ENCODE results near the gene TBL1X. TPM values are rescaled to one million over a fixed set of nuclear protein-coding genes. Genes with fewer than 3 reads are reported as not detected.

Gene TBL1X
- total RNA-seq, 5 donors from 2014 or later (not counting 1 experiment from before 2014, with no cell fraction given) = 21.0 to 50.8 (median 40.5) TPM

DNA sequence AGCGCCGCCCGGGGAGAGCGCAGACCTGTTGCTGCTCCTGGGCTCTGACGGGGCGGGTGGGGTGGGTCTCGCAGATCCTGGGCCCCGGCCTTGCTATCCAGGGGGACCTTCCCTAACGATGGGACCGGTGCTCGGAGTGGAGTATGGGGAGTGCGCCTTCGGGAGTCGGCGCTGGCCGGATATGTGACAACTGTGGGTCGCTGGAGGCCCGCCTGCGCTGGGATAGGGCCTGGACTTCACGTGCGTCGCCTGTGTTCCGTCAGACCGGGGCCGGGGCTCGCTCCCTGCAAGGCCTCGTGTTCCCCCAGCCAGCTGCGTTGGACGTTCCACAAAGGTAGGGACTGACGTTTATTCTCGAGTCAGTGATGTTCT is 1.3 kb downstream of the TBL1X start:
- WGBS (ENCODE audit: insufficient coverage) = 1% methylated on average over 15 of the region's 31 CpGs
- no peaks in the 10 kb centered on the region for H3K9me3 Mint-ChIP-seq
- no peak overlapping the region for H3K27ac ChIP-seq (ENCODE audit: low read length)
- no peaks in the 10 kb centered on the region for H3K27me3 ChIP-seq (replicated peaks in 1 of 2; ENCODE audit: control insufficient read depth in 2 of 2, extremely low read depth in 1 of 2, insufficient read depth in 2 of 2, low read length in 1 of 2)
- no peaks in the 10 kb centered on the region for H3K36me3 ChIP-seq (ENCODE audit: control insufficient read depth in 2 of 2, extremely low read depth in 1 of 2, insufficient read depth in 1 of 2, low read length in 1 of 2)
- peaks cover 60 to 71% (median 61%) of the 10 kb centered on the region in 3 donors for H3K4me1 Mint-ChIP-seq
- H3K36me3 Mint-ChIP-seq = peaks cover 18% of the 10 kb centered on the region
- ChIA-PET POLR2A (no interaction called here), CTCF (no interaction called here)
- peak in 13 of 35 experiments; percentile 3 to 31 (median 12) for DNase-seq
- peak overlapping the region; percentile 60 to 68 for H3K4me3 ChIP-seq (ENCODE audit: control insufficient read depth in 1 of 2, extremely low read depth in 1 of 2, low read length in 1 of 2)
- H3K27me3 Mint-ChIP-seq = peaks cover 0 to 12% of the 10 kb centered on the region in 2 donors
- no peaks in the 10 kb centered on the region for H3K9me3 ChIP-seq
- peak in 1 of 4 experiments; percentile 4 for ATAC-seq (replicated peaks in 1 of 4)
- H3K4me1 ChIP-seq (ENCODE audit: control insufficient read depth in 1 of 2, extremely low read depth in 1 of 2, insufficient read depth in 2 of 2, low read length in 2 of 2) = peaks cover 18 to 57% of the 10 kb centered on the region in 2 experiments
- H3K27ac Mint-ChIP-seq = peak overlapping the region; percentile 69 to 85
- peak overlapping the region; percentile 79 to 85 (median 82) for H3K4me3 Mint-ChIP-seq

DNA sequence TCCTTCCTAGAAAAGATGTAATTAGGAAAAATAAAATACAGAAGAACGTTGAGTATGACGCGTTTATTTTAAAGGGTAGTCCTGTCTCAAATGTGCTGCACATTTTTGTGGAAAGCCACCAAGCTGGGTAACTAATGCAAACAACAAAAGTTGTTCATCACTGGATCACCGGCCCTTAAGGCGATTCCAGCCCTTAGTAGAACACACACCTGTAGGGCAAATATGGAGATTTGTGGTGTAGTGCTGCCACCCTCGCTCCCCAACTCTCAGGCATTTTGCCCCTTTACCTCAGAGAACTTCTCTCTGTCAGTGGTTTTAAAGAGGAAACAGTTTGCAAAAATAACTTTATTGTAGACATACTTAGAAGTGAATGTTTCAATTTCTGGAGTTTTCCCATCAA is 1.9 kb downstream of the TBL1X start:
- Mint-ChIP-seq H3K4me3 (peak overlapping the region; percentile 79 to 85 (median 82)), H3K9me3 (no peaks in the 10 kb centered on the region), H3K36me3 (peaks cover 22% of the 10 kb centered on the region), H3K27ac (peak overlapping the region; percentile 69 to 85), H3K4me1 (peaks cover 62 to 71% (median 64%) of the 10 kb centered on the region in 3 donors), H3K27me3 (peaks cover 0 to 12% of the 10 kb centered on the region in 2 donors)
- Histone ChIP-seq H3K36me3 (ENCODE audit: control insufficient read depth in 2 of 2, extremely low read depth in 1 of 2, insufficient read depth in 1 of 2, low read length in 1 of 2) (no peaks in the 10 kb centered on the region), H3K9me3 (no peaks in the 10 kb centered on the region), H3K27ac (ENCODE audit: low read length) (no peak overlapping the region), H3K27me3 (replicated peaks in 1 of 2; ENCODE audit: control insufficient read depth in 2 of 2, extremely low read depth in 1 of 2, insufficient read depth in 2 of 2, low read length in 1 of 2) (no peaks in the 10 kb centered on the region), H3K4me3 (ENCODE audit: control insufficient read depth in 1 of 2, extremely low read depth in 1 of 2, low read length in 1 of 2) (peak overlapping the region; percentile 60 to 68), H3K4me1 (ENCODE audit: control insufficient read depth in 1 of 2, extremely low read depth in 1 of 2, insufficient read depth in 2 of 2, low read length in 2 of 2) (peaks cover 17 to 57% of the 10 kb centered on the region in 2 experiments)
- no CpG with 5 or more reads among the region's 6 CpGs for WGBS (ENCODE audit: insufficient coverage)
- DNase-seq = peak in 2 of 35 experiments; percentile 14 to 17
- ATAC-seq (replicated peaks in 1 of 4) = no peak
- ChIA-PET POLR2A (no interaction called here), CTCF (no interaction called here)

DNA sequence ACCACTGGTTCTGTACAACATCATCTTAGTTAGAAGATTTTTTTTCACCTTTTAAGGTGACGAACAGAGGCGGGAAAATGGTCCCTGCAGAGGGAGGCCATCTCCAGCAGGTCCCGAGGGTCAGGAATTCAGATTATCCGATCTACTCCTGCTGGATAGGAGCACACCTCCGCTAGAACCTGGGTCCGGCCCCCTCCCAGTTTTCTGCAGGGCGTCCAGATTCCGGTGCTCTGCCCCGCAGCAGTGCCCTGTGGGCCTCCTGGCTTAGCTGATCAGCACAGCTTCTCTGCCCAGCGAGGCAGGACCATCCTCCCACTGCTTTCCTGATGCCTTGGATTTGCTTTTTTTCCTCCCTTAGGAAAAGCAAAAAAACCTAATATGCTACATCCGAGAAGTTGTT is 2.3 kb downstream of the TBL1X start:
- WGBS (ENCODE audit: insufficient coverage) = 87% methylated on average over 10 of the region's 11 CpGs
- H3K36me3 Mint-ChIP-seq = peaks cover 22% of the 10 kb centered on the region
- peak overlapping the region in 1 of 2 donors; percentile 60 for H3K4me3 ChIP-seq (ENCODE audit: control insufficient read depth in 1 of 2, extremely low read depth in 1 of 2, low read length in 1 of 2)
- ChIA-PET POLR2A (no interaction called here), CTCF (no interaction called here)
- no peak overlapping the region for H3K27ac Mint-ChIP-seq
- H3K4me1 ChIP-seq (ENCODE audit: control insufficient read depth in 1 of 2, extremely low read depth in 1 of 2, insufficient read depth in 2 of 2, low read length in 2 of 2) = peaks cover 15 to 56% of the 10 kb centered on the region in 2 experiments
- H3K4me3 Mint-ChIP-seq = peak overlapping the region; percentile 79 to 85 (median 82)
- no peak overlapping the region for H3K27ac ChIP-seq (ENCODE audit: low read length)
- H3K27me3 Mint-ChIP-seq = peaks cover 0 to 12% of the 10 kb centered on the region in 2 donors
- peaks cover 61 to 67% (median 62%) of the 10 kb centered on the region in 3 donors for H3K4me1 Mint-ChIP-seq
- no peaks in the 10 kb centered on the region for H3K27me3 ChIP-seq (replicated peaks in 1 of 2; ENCODE audit: control insufficient read depth in 2 of 2, extremely low read depth in 1 of 2, insufficient read depth in 2 of 2, low read length in 1 of 2)
- no peaks in the 10 kb centered on the region for H3K9me3 Mint-ChIP-seq
- no peaks in the 10 kb centered on the region for H3K9me3 ChIP-seq
- DNase-seq (no peak), ATAC-seq (replicated peaks in 1 of 4) (no peak)
- H3K36me3 ChIP-seq (ENCODE audit: control insufficient read depth in 2 of 2, extremely low read depth in 1 of 2, insufficient read depth in 1 of 2, low read length in 1 of 2) = no peaks in the 10 kb centered on the region

DNA sequence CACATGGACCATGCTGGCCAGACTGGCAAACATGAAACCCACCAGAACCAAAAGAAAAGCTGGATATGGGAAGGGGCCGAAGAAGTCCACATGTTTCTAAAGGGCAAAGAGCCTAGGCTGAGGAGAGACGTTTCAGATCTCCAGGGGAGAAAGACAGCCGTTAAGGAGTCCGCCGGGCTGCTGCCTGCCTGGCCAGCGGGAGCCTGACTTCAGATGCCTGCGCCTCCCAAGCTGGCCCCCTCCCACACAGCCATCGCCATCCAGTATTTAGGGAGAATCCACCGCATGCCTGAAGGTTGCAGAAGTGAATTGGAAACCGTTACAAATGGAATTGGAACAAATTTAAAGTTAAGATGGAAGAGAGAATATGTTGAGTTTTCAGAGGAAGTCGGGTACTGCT is 2.9 kb downstream of the TBL1X start:
- H3K36me3 Mint-ChIP-seq = peaks cover 22% of the 10 kb centered on the region
- Histone ChIP-seq H3K36me3 (ENCODE audit: control insufficient read depth in 2 of 2, extremely low read depth in 1 of 2, insufficient read depth in 1 of 2, low read length in 1 of 2) (no peaks in the 10 kb centered on the region), H3K4me3 (ENCODE audit: control insufficient read depth in 1 of 2, extremely low read depth in 1 of 2, low read length in 1 of 2) (no peak overlapping the region), H3K4me1 (ENCODE audit: control insufficient read depth in 1 of 2, extremely low read depth in 1 of 2, insufficient read depth in 2 of 2, low read length in 2 of 2) (peaks cover 9 to 50% of the 10 kb centered on the region in 2 experiments), H3K27ac (ENCODE audit: low read length) (no peak overlapping the region), H3K9me3 (no peaks in the 10 kb centered on the region), H3K27me3 (replicated peaks in 1 of 2; ENCODE audit: control insufficient read depth in 2 of 2, extremely low read depth in 1 of 2, insufficient read depth in 2 of 2, low read length in 1 of 2) (no peaks in the 10 kb centered on the region)
- DNase-seq = no peak
- H3K9me3 Mint-ChIP-seq = no peaks in the 10 kb centered on the region
- H3K4me3 Mint-ChIP-seq = peak overlapping the region; percentile 37 to 82 (median 79)
- WGBS (ENCODE audit: insufficient coverage) = 80% methylated on average over 1 of the region's 11 CpGs
- ATAC-seq (replicated peaks in 1 of 4) = no peak
- H3K27ac Mint-ChIP-seq = peak overlapping the region in 1 of 2 donors; percentile 25
- CTCF ChIA-PET = no interaction called here
- peaks cover 55 to 61% (median 56%) of the 10 kb centered on the region in 3 donors for H3K4me1 Mint-ChIP-seq
- peaks cover 0 to 12% of the 10 kb centered on the region in 2 donors for H3K27me3 Mint-ChIP-seq
- POLR2A ChIA-PET = interaction anchor here in 1 of 2 donors (0.6 kb wide), 1 partner anchor 11 kb away, joined by 5 read pairs; no protein-coding TSS in a partner anchor

DNA sequence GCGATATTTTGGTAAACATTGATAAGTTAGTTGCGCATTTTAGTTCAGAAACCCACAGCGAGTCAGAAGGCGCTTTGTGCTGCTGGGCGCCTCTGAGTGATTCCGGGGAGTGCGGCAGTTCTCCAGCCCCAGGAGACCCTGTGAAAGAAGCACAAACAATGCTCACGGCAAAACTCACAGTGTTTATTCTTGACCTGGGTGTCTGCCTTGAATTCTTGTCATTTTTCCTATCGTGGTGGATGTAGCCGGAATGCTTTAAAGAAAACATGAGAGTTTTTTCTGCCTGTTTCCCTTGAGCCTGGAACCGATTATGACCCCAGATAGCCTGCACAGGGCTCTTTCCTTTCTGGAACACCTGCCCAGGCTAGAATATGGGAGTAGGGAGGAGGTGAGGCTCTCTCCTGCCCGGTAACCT is 6.7 kb downstream of the TBL1X start:
- Histone ChIP-seq H3K9me3 (no peaks in the 10 kb centered on the region), H3K36me3 (ENCODE audit: control insufficient read depth in 2 of 2, extremely low read depth in 1 of 2, insufficient read depth in 1 of 2, low read length in 1 of 2) (no peaks in the 10 kb centered on the region), H3K27ac (ENCODE audit: low read length) (no peak overlapping the region), H3K4me1 (ENCODE audit: control insufficient read depth in 1 of 2, extremely low read depth in 1 of 2, insufficient read depth in 2 of 2, low read length in 2 of 2) (peaks cover 8 to 30% of the 10 kb centered on the region in 2 experiments), H3K27me3 (replicated peaks in 1 of 2; ENCODE audit: control insufficient read depth in 2 of 2, extremely low read depth in 1 of 2, insufficient read depth in 2 of 2, low read length in 1 of 2) (no peaks in the 10 kb centered on the region), H3K4me3 (ENCODE audit: control insufficient read depth in 1 of 2, extremely low read depth in 1 of 2, low read length in 1 of 2) (no peak overlapping the region)
- WGBS (ENCODE audit: insufficient coverage) = 97% methylated on average over 6 of the region's 12 CpGs
- ChIA-PET CTCF (no interaction called here), POLR2A (interaction anchor here in 1 of 2 donors (0.6 to 0.7 kb wide), 2 partner anchors 45 to 472 kb away, joined by 3 to 4 read pairs; no protein-coding TSS in a partner anchor)
- DNase-seq (no peak), ATAC-seq (replicated peaks in 1 of 4) (no peak)
- Mint-ChIP-seq H3K4me1 (peaks cover 52 to 66% (median 61%) of the 10 kb centered on the region in 3 donors), H3K27ac (no peak overlapping the region), H3K4me3 (no peak overlapping the region), H3K36me3 (peaks cover 36% of the 10 kb centered on the region), H3K27me3 (peaks cover 0 to 6% of the 10 kb centered on the region in 2 donors), H3K9me3 (no peaks in the 10 kb centered on the region)

DNA sequence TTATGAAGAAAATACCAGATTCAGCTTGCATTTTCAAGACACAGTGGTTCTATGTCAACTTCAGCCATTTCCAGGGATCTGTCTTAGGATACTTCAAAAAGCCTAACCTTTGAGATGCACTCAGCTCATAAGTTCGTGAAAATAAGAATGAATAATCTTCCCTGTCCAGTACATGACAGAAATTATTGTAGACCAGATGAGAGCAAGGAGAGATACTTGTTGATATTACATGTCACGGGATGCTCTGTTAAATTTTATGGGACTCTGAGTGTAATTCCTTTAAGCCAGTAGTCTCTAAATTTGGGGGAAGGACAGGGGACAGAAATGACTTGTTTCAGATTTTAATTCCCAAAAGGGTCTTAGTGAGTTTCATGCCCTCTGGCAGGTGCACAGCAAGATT is 8.8 kb downstream of the TBL1X start:
- H3K9me3 ChIP-seq = no peaks in the 10 kb centered on the region
- H3K4me3 ChIP-seq (ENCODE audit: control insufficient read depth in 1 of 2, extremely low read depth in 1 of 2, low read length in 1 of 2) = no peak overlapping the region
- no peak overlapping the region for H3K27ac Mint-ChIP-seq
- ChIA-PET CTCF (no interaction called here), POLR2A (interaction anchor here in 1 of 2 donors (0.5 kb wide), 1 partner anchor 11 kb away, joined by 8 read pairs; no protein-coding TSS in a partner anchor)
- H3K36me3 Mint-ChIP-seq = peaks cover 32% of the 10 kb centered on the region
- no peaks in the 10 kb centered on the region for H3K36me3 ChIP-seq (ENCODE audit: control insufficient read depth in 2 of 2, extremely low read depth in 1 of 2, insufficient read depth in 1 of 2, low read length in 1 of 2)
- no peak overlapping the region for H3K27ac ChIP-seq (ENCODE audit: low read length)
- DNase-seq (no peak), ATAC-seq (replicated peaks in 1 of 4) (no peak)
- no peaks in the 10 kb centered on the region for H3K27me3 Mint-ChIP-seq
- no peaks in the 10 kb centered on the region for H3K27me3 ChIP-seq (replicated peaks in 1 of 2; ENCODE audit: control insufficient read depth in 2 of 2, extremely low read depth in 1 of 2, insufficient read depth in 2 of 2, low read length in 1 of 2)
- H3K4me1 ChIP-seq (ENCODE audit: control insufficient read depth in 1 of 2, extremely low read depth in 1 of 2, insufficient read depth in 2 of 2, low read length in 2 of 2) = peaks cover 2 to 16% of the 10 kb centered on the region in 2 experiments
- H3K4me1 Mint-ChIP-seq = peaks cover 44 to 64% (median 62%) of the 10 kb centered on the region in 3 donors
- no CpG with 5 or more reads among the region's 2 CpGs for WGBS (ENCODE audit: insufficient coverage)
- no peak overlapping the region for H3K4me3 Mint-ChIP-seq
- H3K9me3 Mint-ChIP-seq = no peaks in the 10 kb centered on the region

Measured in T-cell (primary cell).